CD4-positive, CD25-positive, alpha-beta regulatory T cell (primary cell): ENCODE data around the gene ZNF804B. TPM values are rescaled to one million over a fixed set of nuclear protein-coding genes. Genes with fewer than 3 reads are reported as not detected.

ENCODE experiments used
- ATAC-seq, 2 donors: fragments of 150-1000 bp; cut with Tn5 transposase; one replicate each; pipeline ENCODE4 v1.10.0; 2021; ENCODE audit warnings: low read depth in 2 of 2, moderate number of reproducible peaks in 2 of 2, moderate library complexity in 1 of 2
- DNase-seq, 3 donors: peaks; one replicate each; pipeline versions ENCODE4 v3.0.0 to v3.0.0-alpha.2; 2012 to 2022; ENCODE audit warnings: mixed read lengths in 1 of 3
- H3K27ac ChIP-seq: one replicate; pipeline ENCODE4 v1.7.0; 2013; ENCODE audit warnings: mild to moderate bottlenecking, low read length; ENCODE audit not compliant: insufficient read depth, poor library complexity, severe bottlenecking
- H3K27me3 ChIP-seq: one replicate; pipeline ENCODE4 v1.7.0; 2013; ENCODE audit warnings: low read length; ENCODE audit not compliant: control insufficient read depth, insufficient read depth
- H3K36me3 ChIP-seq: one replicate; pipeline ENCODE4 v1.7.0; 2013; ENCODE audit warnings: mild to moderate bottlenecking, low read length, moderate library complexity; ENCODE audit not compliant: control insufficient read depth, insufficient read depth
- H3K4me1 ChIP-seq: 2 replicates; pipeline ENCODE4 v1.7.0; 2013; ENCODE audit warnings: mild to moderate bottlenecking, low read length; ENCODE audit not compliant: insufficient read depth, control insufficient read depth, poor library complexity, severe bottlenecking
- H3K4me3 ChIP-seq: one replicate; pipeline ENCODE4 v1.7.0; 2013; ENCODE audit warnings: low read depth, mild to moderate bottlenecking, low read length, moderate library complexity
- H3K9me3 ChIP-seq, 2 experiments: 1 replicate in 1 of 2; 2 replicates in 1 of 2; pipeline ENCODE4 v1.7.0; 2013; ENCODE audit warnings: low read length in 2 of 2, mild to moderate bottlenecking in 1 of 2, moderate library complexity in 1 of 2; ENCODE audit not compliant: control insufficient read depth in 2 of 2
- H3K27ac Mint-ChIP-seq, 3 donors: one replicate each; pipeline ENCODE4 v1.8.0; 2020 to 2022; ENCODE audit warnings: mild to moderate bottlenecking in 3 of 3, mixed read lengths in 3 of 3, moderate library complexity in 2 of 3
- H3K27me3 Mint-ChIP-seq: one replicate; pipeline ENCODE4 v1.8.0; 2022; ENCODE audit warnings: mild to moderate bottlenecking, mixed read lengths
- H3K36me3 Mint-ChIP-seq: one replicate; pipeline ENCODE4 v1.8.0; 2020; ENCODE audit warnings: mixed read lengths
- H3K4me1 Mint-ChIP-seq, 4 donors: one replicate each; pipeline ENCODE4 v1.8.0; 2020 to 2022; ENCODE audit warnings: mixed read lengths in 4 of 4, mild to moderate bottlenecking in 1 of 4
- H3K4me3 Mint-ChIP-seq, 4 donors: one replicate each; pipeline ENCODE4 v1.8.0; 2020 to 2022; ENCODE audit warnings: mild to moderate bottlenecking in 4 of 4, mixed read lengths in 4 of 4, moderate library complexity in 3 of 4
- H3K9me3 Mint-ChIP-seq, 7 donors: one replicate each; pipeline ENCODE4 v1.8.0; 2020 to 2022; ENCODE audit warnings: mixed read lengths in 7 of 7, mild to moderate bottlenecking in 3 of 7, moderate library complexity in 2 of 7
- polyA plus RNA-seq, 4 donors: library from polyadenylated mRNA; unstranded; fragments of 300-500 nt; fragmentation: Illumina TruSeq; gene quantifications; one replicate each; pipeline ENCODE4 v1.2.3, GENCODE V29; 2021
- total RNA-seq: library from RNA; stranded (reverse); gene quantifications from one replicate; pipeline ENCODE4 v1.2.3, GENCODE V29; 2022

ZNF804B gene
- total and polyA plus RNA-seq, 5 donors from 2014 or later, result not detected

GRCh38 chr7:88792361-88792760, 32.9 kb downstream of the ZNF804B start:
- Histone ChIP-seq H3K4me3 (no peak overlapping the region), H3K27ac (no peak overlapping the region), H3K9me3 (no peaks in the 10 kb centered on the region), H3K36me3 (no peaks in the 10 kb centered on the region), H3K4me1 (no peaks in the 10 kb centered on the region), H3K27me3 (no peaks in the 10 kb centered on the region)
- Mint-ChIP-seq H3K4me3 (no peak overlapping the region), H3K27me3 (no peaks in the 10 kb centered on the region), H3K4me1 (no peaks in the 10 kb centered on the region), H3K36me3 (no peaks in the 10 kb centered on the region), H3K9me3 (peaks cover 0 to 1% (median 0%) of the 10 kb centered on the region in 7 donors), H3K27ac (no peak overlapping the region)
- ATAC-seq (no peak), DNase-seq (no peak)

- no peaks in the 10 kb centered on the region for H3K27me3 ChIP-seq
- H3K36me3 ChIP-seq, result no peaks in the 10 kb centered on the region
- no peaks in the 10 kb centered on the region for H3K9me3 ChIP-seq
- H3K27ac ChIP-seq, result no peak within 1 kb of the TSS
- H3K4me1 Mint-ChIP-seq, result no peaks in the 10 kb centered on the region
- peaks cover 0 to 4% (median 0%) of the 10 kb centered on the region in 7 donors for H3K9me3 Mint-ChIP-seq
- no peak within 1 kb of the TSS for H3K4me3 Mint-ChIP-seq
- DNase-seq, result no peak
- no peak within 1 kb of the TSS for H3K27ac Mint-ChIP-seq
- no peaks in the 10 kb centered on the region for H3K27me3 Mint-ChIP-seq
- ATAC-seq, result no peak
- no peaks in the 10 kb centered on the region for H3K4me1 ChIP-seq
- no peaks in the 10 kb centered on the region for H3K36me3 Mint-ChIP-seq
- H3K4me3 ChIP-seq, result no peak within 1 kb of the TSS
Measured at GRCh38 chr7:88795553-88795952, 36.1 kb downstream of the ZNF804B start, which contains the start of gene TEX47. TSS of gene TEX47 (minus strand) at chr7:88795737. CDS start at chr7:88794942, 795 bp downstream.

DNA sequence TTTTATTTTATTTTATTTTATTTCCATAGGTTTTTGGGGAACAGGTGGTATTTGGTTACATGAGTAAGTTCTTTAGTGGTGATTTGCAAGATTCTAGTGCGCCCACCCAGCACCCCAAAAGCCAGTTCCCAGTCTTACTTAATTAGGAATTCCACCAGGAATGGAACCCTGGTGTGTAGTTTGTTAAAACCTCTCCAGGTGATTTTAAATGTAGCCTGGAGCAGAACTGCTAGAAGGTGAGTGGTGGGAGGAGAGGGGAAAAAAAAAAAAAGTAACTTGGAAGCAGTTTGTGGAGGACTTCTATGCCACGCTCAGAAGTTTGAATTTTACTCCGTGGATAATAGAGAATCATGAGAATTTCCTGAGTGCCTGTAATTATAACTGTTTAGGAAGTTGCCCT, 41.5 kb downstream of the ZNF804B start:
- Histone ChIP-seq H3K36me3 (no peaks in the 10 kb centered on the region), H3K4me3 (no peak overlapping the region), H3K4me1 (no peaks in the 10 kb centered on the region), H3K9me3 (no peaks in the 10 kb centered on the region), H3K27ac (no peak overlapping the region), H3K27me3 (no peaks in the 10 kb centered on the region)
- ATAC-seq, result no peak
- DNase-seq, result no peak
- Mint-ChIP-seq H3K4me1 (no peaks in the 10 kb centered on the region), H3K9me3 (peaks cover 0 to 5% (median 2%) of the 10 kb centered on the region in 7 donors), H3K27me3 (no peaks in the 10 kb centered on the region), H3K36me3 (no peaks in the 10 kb centered on the region), H3K4me3 (no peak overlapping the region), H3K27ac (no peak overlapping the region)

DNA sequence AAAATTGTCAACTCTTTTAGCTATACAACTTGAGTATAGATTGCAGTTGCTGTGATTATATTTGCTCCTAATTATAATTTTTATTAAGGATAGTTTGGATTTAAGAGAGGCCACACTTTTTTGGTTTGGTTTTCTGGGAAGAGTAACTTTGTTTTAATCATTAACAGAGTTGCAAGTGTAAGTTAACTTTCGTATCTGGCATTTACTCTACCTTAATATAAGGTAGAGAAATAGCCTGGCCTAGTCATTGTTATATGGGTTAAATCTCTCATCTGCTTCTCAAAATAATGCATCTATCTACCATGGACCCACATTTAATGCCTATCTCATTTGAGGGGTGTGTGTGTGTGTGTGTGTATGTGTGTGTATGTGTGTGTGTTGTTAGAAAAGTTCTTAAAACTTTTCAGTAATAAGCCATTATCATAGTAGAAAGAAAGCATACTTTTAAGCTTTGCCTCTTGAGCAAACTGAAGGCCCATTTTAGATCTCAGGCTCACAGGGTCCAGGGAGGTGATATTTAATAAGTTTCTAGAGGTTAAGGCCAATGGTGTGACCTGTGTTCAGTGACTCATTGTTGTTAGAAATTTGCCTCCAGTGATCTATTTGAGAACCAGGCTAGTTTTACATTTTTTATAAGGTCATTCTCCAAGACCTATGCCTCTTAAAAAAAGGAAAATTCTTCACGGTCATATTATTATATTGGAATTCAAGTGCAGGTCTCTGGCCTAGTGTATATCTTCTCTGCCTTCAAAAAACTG, 47.0 kb downstream of the ZNF804B start:
- Histone ChIP-seq H3K4me3 (no peak overlapping the region), H3K27me3 (no peaks in the 10 kb centered on the region), H3K4me1 (no peaks in the 10 kb centered on the region), H3K9me3 (no peaks in the 10 kb centered on the region), H3K36me3 (no peaks in the 10 kb centered on the region), H3K27ac (no peak overlapping the region)
- DNase-seq (no peak), ATAC-seq (no peak)
- Mint-ChIP-seq H3K27me3 (no peaks in the 10 kb centered on the region), H3K9me3 (peaks cover 0 to 4% (median 2%) of the 10 kb centered on the region in 7 donors), H3K4me3 (no peak overlapping the region), H3K4me1 (no peaks in the 10 kb centered on the region), H3K36me3 (no peaks in the 10 kb centered on the region), H3K27ac (no peak overlapping the region)

GRCh38 chr7:88818552-88818951, 59.1 kb downstream of the ZNF804B start:
- no peak overlapping the region for H3K27ac Mint-ChIP-seq
- no peak overlapping the region for H3K4me3 Mint-ChIP-seq
- no peaks in the 10 kb centered on the region for H3K27me3 Mint-ChIP-seq

GRCh38 chr7:88826222-88826621, 66.7 kb downstream of the ZNF804B start:
- H3K9me3 ChIP-seq, result no peaks in the 10 kb centered on the region
- no peak overlapping the region for H3K27ac ChIP-seq
- no peaks in the 10 kb centered on the region for H3K27me3 ChIP-seq
- Mint-ChIP-seq H3K4me3 (no peak overlapping the region), H3K9me3 (peaks cover 0 to 11% (median 5%) of the 10 kb centered on the region in 7 donors), H3K4me1 (no peaks in the 10 kb centered on the region), H3K27ac (no peak overlapping the region), H3K36me3 (no peaks in the 10 kb centered on the region), H3K27me3 (no peaks in the 10 kb centered on the region)
- ATAC-seq, result no peak
- H3K4me3 ChIP-seq, result no peak overlapping the region
- no peak for DNase-seq
- H3K36me3 ChIP-seq, result no peaks in the 10 kb centered on the region
- no peaks in the 10 kb centered on the region for H3K4me1 ChIP-seq

More at GRCh38 chr7:88818552-88818951, 59.1 kb downstream of the ZNF804B start:
- Histone ChIP-seq H3K4me3 (no peak overlapping the region), H3K27me3 (no peaks in the 10 kb centered on the region), H3K4me1 (no peaks in the 10 kb centered on the region), H3K9me3 (no peaks in the 10 kb centered on the region), H3K27ac (no peak overlapping the region), H3K36me3 (no peaks in the 10 kb centered on the region)
- ATAC-seq (no peak), DNase-seq (no peak)
- Mint-ChIP-seq H3K9me3 (peaks cover 2 to 12% (median 4%) of the 10 kb centered on the region in 7 donors), H3K36me3 (no peaks in the 10 kb centered on the region), H3K4me1 (no peaks in the 10 kb centered on the region)

DNA sequence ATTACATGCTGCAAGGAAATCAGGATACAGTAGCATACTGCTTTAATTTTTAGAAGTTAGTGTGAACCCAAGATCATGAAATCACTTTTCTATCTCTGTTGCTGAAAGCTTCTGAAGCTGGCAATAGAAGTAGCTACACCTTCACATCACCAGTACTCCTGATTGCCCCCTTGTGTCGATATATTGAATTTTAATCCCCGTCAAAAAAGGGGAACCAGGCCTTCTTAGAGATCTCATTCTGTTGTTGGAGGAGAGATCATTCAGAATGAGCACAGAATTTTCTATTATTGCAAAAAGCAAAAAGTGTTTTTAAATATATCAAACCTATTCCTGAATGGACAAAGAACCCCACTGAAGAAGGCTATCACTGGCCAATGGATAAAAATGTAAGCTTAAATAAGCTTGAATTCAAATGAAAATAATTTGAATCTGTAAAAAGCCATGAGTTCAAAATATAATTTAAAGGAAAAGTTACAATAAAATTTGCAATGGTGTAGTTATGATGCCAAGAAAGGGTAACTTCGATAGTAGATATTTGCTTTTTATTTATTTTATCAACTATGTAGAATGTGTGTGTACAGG, 75.7 kb downstream of the ZNF804B start:
- Histone ChIP-seq H3K9me3 (no peaks in the 10 kb centered on the region), H3K27me3 (no peaks in the 10 kb centered on the region), H3K4me1 (no peaks in the 10 kb centered on the region), H3K4me3 (no peak overlapping the region), H3K36me3 (no peaks in the 10 kb centered on the region), H3K27ac (no peak overlapping the region)
- Mint-ChIP-seq H3K4me1 (no peaks in the 10 kb centered on the region), H3K27me3 (no peaks in the 10 kb centered on the region), H3K27ac (no peak overlapping the region), H3K9me3 (no peaks in the 10 kb centered on the region), H3K4me3 (no peak overlapping the region), H3K36me3 (no peaks in the 10 kb centered on the region)
- peak in 1 of 3 donors; percentile 7 for DNase-seq
- ATAC-seq, result no peak

DNA sequence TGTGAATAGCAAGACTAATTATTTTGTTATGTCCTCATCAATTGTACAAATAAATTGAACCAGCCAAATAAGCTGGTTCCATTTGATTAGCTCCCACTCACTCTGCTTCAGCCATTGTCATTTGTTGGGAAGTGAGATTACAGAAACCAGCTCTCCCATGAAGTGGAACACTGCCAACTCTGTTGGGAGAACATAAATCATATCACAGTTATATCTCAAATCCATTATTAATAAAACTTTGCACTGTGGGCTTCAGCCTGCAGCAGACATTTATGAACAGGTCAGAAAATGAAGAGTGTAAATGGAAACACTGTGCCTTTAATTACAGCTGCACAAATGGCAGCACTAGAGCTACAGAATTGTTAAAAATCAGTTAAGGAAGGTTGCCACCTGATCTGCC, 82.7 kb downstream of the ZNF804B start:
- no peaks in the 10 kb centered on the region for H3K4me1 Mint-ChIP-seq
- H3K27ac Mint-ChIP-seq, result no peak overlapping the region

More for the DNA sequence above, 82.7 kb downstream of the ZNF804B start:
- ATAC-seq (no peak), DNase-seq (no peak)
- Histone ChIP-seq H3K27ac (no peak overlapping the region), H3K27me3 (no peaks in the 10 kb centered on the region), H3K4me1 (no peaks in the 10 kb centered on the region), H3K4me3 (no peak overlapping the region), H3K36me3 (no peaks in the 10 kb centered on the region), H3K9me3 (no peaks in the 10 kb centered on the region)
- Mint-ChIP-seq H3K9me3 (peaks cover 0 to 7% (median 0%) of the 10 kb centered on the region in 7 donors), H3K27me3 (no peaks in the 10 kb centered on the region), H3K36me3 (no peaks in the 10 kb centered on the region), H3K4me3 (no peak overlapping the region)
